RWPE1 (cell line): ENCODE measurements around the gene BASP1.

Source experiments
- CTCF ChIA-PET: fragments of 350-600 bp; sonication (Branson Sonifier 250); formaldehyde crosslinking; extraction: SDS; loops from one replicate; lab custom pipeline; 2021; lab: Yijun Ruan, JAX
- POLR2A ChIA-PET: fragments of 400-600 bp; formaldehyde crosslinking; extraction: SDS; loops from one replicate; lab custom pipeline; 2020; ENCODE audit warnings: antibody characterized with exemption; ENCODE audit not compliant: low non-redundant PET; lab: Yijun Ruan, JAX
- DNase-seq: peaks from one replicate; pipeline ENCODE4 v3.0.0; 2012; ENCODE audit warnings: low spot score
- H3K27ac ChIP-seq: fragments of 450-650 bp; 2 replicates; pipeline ENCODE4 v1.5.1; 2017
- TF ChIP-seq, protein P1 (sequence below): fragments of 450-650 bp; conservative IDR thresholded peaks from 2 replicates; pipeline ENCODE4 v1.5.1; 2017; ENCODE audit warnings: low read depth, mild to moderate bottlenecking

The BASP1 gene

DNA sequence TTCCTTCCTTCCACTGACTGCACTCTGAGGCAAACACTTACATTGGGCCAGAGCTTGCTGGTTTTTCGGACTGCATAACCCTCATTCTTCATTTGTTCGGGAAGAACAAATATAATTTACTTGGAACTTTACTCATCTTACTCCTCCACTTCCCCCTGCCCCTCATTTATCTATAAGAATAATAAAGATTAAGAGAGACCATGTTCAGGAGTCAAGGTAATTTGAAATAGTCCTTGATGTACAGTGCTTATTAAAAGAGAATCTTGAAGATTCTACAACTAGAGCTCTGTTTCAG lies 65.6 kb downstream of the BASP1 start:
- no peak for DNase-seq
- TF ChIP-seq, protein P1, sequence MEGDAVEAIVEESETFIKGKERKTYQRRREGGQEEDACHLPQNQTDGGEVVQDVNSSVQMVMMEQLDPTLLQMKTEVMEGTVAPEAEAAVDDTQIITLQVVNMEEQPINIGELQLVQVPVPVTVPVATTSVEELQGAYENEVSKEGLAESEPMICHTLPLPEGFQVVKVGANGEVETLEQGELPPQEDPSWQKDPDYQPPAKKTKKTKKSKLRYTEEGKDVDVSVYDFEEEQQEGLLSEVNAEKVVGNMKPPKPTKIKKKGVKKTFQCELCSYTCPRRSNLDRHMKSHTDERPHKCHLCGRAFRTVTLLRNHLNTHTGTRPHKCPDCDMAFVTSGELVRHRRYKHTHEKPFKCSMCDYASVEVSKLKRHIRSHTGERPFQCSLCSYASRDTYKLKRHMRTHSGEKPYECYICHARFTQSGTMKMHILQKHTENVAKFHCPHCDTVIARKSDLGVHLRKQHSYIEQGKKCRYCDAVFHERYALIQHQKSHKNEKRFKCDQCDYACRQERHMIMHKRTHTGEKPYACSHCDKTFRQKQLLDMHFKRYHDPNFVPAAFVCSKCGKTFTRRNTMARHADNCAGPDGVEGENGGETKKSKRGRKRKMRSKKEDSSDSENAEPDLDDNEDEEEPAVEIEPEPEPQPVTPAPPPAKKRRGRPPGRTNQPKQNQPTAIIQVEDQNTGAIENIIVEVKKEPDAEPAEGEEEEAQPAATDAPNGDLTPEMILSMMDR = no peak
- CTCF ChIA-PET = no interaction called here
- no peak overlapping the region for H3K27ac ChIP-seq
- POLR2A ChIA-PET = interaction anchor here (0.7 kb wide), 2 partner anchors 12 to 30 kb away, joined by 3 read pairs; no protein-coding TSS in a partner anchor

DNA sequence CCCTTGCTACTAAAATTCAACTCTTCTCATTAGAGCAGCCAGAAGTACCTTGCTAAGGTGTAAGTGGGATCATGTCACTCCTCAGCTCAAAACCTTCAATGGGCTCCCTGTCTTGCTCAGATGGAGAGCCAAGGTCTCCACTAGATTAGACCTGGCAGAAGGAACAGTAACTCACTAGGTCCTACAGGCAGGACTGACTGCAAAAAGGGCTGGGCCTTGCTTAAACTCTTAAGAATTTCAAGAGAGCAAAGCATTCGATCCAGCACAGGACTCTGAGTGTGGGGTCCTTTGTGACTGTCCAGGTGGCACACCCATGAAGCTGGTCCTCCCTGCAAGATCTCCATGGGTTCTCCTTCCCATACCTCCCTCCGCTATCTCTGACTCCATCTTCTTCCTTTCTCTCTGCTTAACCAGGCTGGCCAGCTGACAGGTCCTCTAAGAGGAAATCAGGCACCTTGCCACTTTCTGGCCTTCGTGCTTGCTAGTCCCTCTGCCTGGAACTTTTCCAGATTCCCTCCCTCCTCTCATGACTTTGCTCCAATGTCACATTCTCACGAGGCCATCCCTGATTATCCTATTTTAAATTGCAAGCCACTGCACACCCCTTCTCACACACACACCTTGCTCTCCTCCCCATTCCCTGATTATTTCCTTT lies 70.2 kb downstream of the BASP1 start:
- no peak overlapping the region for H3K27ac ChIP-seq
- CTCF ChIA-PET = no interaction called here
- POLR2A ChIA-PET = interaction anchor here (0.6 kb wide), 1 partner anchor 189 kb away, joined by 3 read pairs; no protein-coding TSS in a partner anchor
- TF ChIP-seq, protein P1 = no peak
- no peak for DNase-seq

DNA sequence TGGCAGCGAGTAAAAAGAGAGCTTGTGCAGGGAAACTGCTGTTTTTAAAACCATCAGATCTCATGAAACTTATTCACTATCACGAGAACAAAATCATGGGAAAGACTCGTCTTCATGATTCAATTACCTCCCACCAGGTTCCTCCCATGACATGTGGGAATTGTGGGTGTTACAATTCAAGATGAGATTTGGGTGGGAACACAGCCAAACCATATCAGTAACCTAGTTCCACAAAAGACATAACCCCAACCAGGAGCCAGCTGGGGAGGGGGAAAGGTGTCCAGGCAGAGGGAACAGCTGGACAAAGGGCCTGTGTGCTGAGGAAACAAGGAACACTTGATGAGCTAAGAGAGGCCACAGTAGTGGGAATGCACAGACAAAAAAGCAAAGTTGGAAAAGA lies 71.1 kb downstream of the BASP1 start:
- TF ChIP-seq, protein P1 = no peak
- ChIA-PET CTCF (interaction anchor here (0.6 kb wide), 1 partner anchor 409 kb away, joined by 3 read pairs; no protein-coding TSS in a partner anchor), POLR2A (interaction anchor here (0.6 kb wide), 1 partner anchor 188 kb away, joined by 3 read pairs; no protein-coding TSS in a partner anchor)
- DNase-seq = no peak
- no peak overlapping the region for H3K27ac ChIP-seq

DNA sequence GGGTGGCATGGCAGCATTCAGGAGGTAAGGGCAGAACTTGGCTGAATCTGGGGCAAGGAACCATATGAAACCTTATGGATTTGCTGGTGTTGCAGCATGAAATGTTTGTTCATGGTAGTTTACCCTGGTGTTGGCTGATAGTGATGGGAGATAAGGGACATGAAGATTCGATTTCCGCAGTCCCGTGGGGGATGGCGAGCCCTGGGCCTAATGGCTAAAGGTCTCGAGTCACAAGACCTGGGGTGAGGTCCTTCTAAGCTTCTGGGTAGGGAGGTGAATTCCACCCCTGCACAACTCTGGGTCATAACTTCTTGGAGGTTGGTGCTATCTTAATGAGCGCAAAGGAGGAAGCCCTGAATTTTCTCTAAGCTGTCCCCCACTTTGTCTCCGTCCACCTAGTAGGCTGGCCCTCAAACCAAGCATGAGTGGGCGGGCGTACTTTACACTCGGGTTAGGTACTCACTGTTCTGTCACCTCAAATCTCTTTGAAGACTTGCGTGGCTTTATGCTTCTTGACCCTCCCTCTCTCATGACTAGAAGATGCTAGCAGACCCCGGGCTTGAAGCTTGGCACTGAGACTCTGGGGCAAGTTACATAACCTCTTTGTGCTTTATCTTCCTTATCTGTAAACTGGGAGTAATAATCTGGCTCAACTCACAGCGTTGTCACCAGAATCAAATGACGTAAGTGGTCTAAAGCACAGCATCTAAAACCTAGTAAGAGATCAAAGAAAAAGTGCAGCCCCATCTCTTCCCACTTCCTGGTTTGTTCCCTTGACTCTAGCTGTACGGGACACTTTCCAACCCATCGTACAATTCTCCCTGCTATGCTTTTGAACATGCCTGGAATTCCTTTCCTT lies 72.5 kb downstream of the BASP1 start:
- DNase-seq = no peak
- POLR2A ChIA-PET = no interaction called here
- no peak overlapping the region for H3K27ac ChIP-seq
- TF ChIP-seq, protein P1 = no peak
- CTCF ChIA-PET = no interaction called here

DNA sequence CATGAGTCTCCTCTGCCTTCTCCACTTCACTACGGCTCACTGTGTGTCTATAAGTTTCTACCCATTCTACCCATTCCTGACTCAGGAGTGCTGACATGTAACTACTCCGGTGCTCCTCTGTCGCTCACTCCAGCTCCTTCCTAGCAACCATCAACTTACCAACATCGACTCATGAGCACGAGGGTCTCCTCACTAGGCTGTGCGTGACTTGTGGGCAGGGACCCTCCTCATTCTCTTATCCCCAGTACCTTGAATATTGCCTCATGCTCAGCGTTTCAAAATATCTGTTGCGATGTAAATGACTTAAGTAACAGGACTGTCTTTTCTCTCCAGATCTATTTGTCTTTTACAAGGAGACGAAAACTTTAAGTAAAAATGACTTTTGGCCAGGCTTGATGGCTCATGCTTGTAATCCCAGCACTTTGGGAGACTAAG lies 73.1 kb downstream of the BASP1 start:
- DNase-seq = no peak
- TF ChIP-seq, protein P1 = no peak
- no peak overlapping the region for H3K27ac ChIP-seq
- ChIA-PET POLR2A (no interaction called here), CTCF (no interaction called here)

DNA sequence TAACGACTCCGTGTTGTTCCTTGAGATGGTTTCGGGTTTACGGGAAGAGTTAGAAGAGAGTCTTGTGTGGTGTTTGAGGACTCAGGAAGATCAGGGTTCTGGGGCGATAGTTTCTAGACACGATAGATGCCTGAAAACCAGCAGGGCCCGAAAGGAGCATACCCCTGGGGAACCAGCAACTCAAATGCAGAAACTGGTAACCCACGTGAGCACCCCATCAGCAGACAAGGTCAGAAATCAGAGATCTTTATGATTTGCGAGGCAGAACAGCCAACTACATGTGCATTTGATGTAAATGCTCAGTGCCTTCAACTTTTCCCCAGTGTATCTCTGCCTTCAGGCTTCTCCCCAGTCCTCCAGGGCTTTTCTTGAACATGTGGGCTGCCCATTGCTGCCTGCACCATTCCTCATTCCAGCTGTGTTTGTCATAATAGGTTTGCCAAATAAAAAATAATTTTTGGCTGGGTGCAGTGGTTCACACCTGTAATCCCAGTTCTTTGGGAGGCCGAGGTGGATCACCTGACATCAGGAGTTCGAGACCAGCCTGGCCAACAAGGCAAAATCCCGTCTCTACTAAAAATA lies 75.1 kb downstream of the BASP1 start:
- TF ChIP-seq, protein P1 = no peak
- ChIA-PET POLR2A (no interaction called here), CTCF (no interaction called here)
- DNase-seq = no peak
- H3K27ac ChIP-seq = no peak overlapping the region
